Caco-2 (cell line): ENCODE measurements around the gene PRR9. TPM values are rescaled to one million over a fixed set of nuclear protein-coding genes. Genes with fewer than 3 reads are reported as not detected.

Experiments used
- BruUV-seq: library from RNA; stranded (reverse); fragments of 400-500 nt; replicated peaks from 2 replicates; lab custom pipeline; 2021; lab: Mats Ljungman, UMichigan
- CTCF ChIA-PET: fragments of 300-600 bp; sonication (Branson Sonifier 250); formaldehyde crosslinking; loops from one replicate; lab custom pipeline; 2022; ENCODE audit warnings: antibody characterized with exemption; lab: Charles Lee
- POLR2A ChIA-PET: fragments of 300-600 bp; sonication (Branson Sonifier 250); formaldehyde crosslinking; loops from one replicate; lab custom pipeline; 2022; ENCODE audit warnings: antibody characterized with exemption; lab: Charles Lee
- DNase-seq, 2 experiments: peaks; one replicate each; pipeline versions ENCODE4 v3.0.0 to v3.0.0-alpha.2; 2020 to 2022
- H3K27me3 ChIP-seq: replicated peaks from 2 replicates; pipeline ENCODE4 v1.6.0; 2011; ENCODE audit warnings: low read length; ENCODE audit not compliant: control insufficient read depth, insufficient read depth
- H3K36me3 ChIP-seq: 2 replicates; pipeline ENCODE4 v1.5.1; 2011; ENCODE audit warnings: low read length; ENCODE audit not compliant: control insufficient read depth, insufficient read depth
- H3K4me1 ChIP-seq: fragments of 250-450 bp; sonication (Bioruptor Pico); 2 replicates; pipeline ENCODE4 v1.5.1; 2020; ENCODE audit warnings: mild to moderate bottlenecking
- H3K4me3 ChIP-seq: 2 replicates; pipeline ENCODE4 v1.5.1; 2011; ENCODE audit warnings: low read depth, mild to moderate bottlenecking, control low read depth, low read length
- H3K9me3 ChIP-seq: fragments of 250-450 bp; sonication (Bioruptor Pico); 2 replicates; pipeline ENCODE4 v1.5.1; 2020; ENCODE audit warnings: mild to moderate bottlenecking, moderate library complexity
- H3K27ac Mint-ChIP-seq: one replicate; pipeline ENCODE4 v1.8.0; 2022; ENCODE audit warnings: mixed read lengths; ENCODE audit not compliant: unreplicated experiment
- H3K27me3 Mint-ChIP-seq: one replicate; pipeline ENCODE4 v1.8.0; 2022; ENCODE audit warnings: mixed read lengths; ENCODE audit not compliant: insufficient read depth, unreplicated experiment
- H3K36me3 Mint-ChIP-seq: one replicate; pipeline ENCODE4 v1.8.0; 2022; ENCODE audit warnings: mild to moderate bottlenecking, mixed read lengths; ENCODE audit not compliant: insufficient read depth, unreplicated experiment
- H3K4me1 Mint-ChIP-seq: one replicate; pipeline ENCODE4 v1.8.0; 2022; ENCODE audit warnings: low read depth, mixed read lengths; ENCODE audit not compliant: unreplicated experiment
- H3K4me3 Mint-ChIP-seq: one replicate; pipeline ENCODE4 v1.8.0; 2022; ENCODE audit warnings: mild to moderate bottlenecking, moderate library complexity, mixed read lengths; ENCODE audit not compliant: unreplicated experiment
- H3K9me3 Mint-ChIP-seq: one replicate; pipeline ENCODE4 v1.8.0; 2022; ENCODE audit warnings: mixed read lengths; ENCODE audit not compliant: unreplicated experiment
- intact Hi-C: fragments of 100-400 bp; cut with micrococcal nuclease; formaldehyde crosslinking; loops from one replicate; pipeline ENCODE4 v1.10.0; 2022; ENCODE audit not compliant: unreplicated experiment
- total RNA-seq: library from RNA; stranded (reverse); gene quantifications from 2 replicates; pipeline ENCODE4 v1.2.3, GENCODE V29; 2022
- TF ChIP-seq, protein P1 (sequence below), 2 experiments: fragments of 200-600 bp in 1 of 2; IDR thresholded peaks; 1 replicate in 1 of 2; 2 replicates in 1 of 2; pipeline versions ENCODE4 v1.5.1 to v1.8.0; 2011 to 2022; ENCODE audit warnings: antibody characterized with exemption in 1 of 2, control low read depth in 1 of 2, inconsistent platforms in 1 of 2, low read depth in 1 of 2, low read length in 1 of 2, mild to moderate bottlenecking in 1 of 2, moderate library complexity in 1 of 2; ENCODE audit not compliant: insufficient read depth in 1 of 2, severe bottlenecking in 1 of 2, unreplicated experiment in 1 of 2

PRR9 gene
- total RNA-seq, 1 experiment from 2014 or later: not detected

DNA sequence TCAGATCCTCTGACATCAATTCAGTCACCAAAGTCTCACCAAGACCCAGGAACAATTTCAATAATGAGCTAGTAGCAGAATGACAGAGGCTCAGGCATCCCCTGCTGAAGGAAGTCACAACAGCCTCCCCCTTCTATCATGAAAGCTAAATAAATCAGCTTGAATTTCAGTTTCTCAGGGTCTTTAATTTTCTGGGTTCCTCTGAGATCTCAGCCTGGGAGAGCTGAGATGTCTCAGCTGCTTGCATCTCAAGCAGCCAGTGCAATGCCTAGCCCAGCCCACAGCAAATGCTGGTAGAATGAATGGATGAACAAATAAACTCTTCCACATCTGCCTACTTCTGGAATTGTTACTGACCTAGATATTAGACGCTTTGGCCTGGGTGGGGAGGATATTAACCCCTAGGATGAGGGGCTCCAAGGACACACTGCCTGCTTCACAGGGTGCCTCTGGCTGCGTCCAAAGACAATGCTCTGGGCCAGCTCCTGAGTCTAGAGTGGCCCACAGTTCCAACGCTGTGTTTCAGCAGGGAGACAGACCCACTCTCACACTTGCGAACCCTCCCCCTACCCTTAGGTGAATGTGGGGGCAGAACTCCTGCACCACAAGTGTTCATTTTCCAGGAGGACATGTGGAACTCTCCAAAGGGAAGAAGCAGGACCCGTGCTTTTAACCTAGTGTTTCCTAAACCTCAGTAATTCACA lies 30.9 kb downstream of the PRR9 start:
- H3K27me3 Mint-ChIP-seq: peaks cover 6% of the 10 kb centered on the region
- DNase-seq: no peak
- Histone ChIP-seq H3K4me1 (no peaks in the 10 kb centered on the region), H3K36me3 (no peaks in the 10 kb centered on the region), H3K4me3 (no peak overlapping the region), H3K27me3 (no peaks in the 10 kb centered on the region), H3K9me3 (no peaks in the 10 kb centered on the region)
- no peaks in the 10 kb centered on the region for H3K4me1 Mint-ChIP-seq
- intact Hi-C loops: no loop called here
- POLR2A ChIA-PET: no interaction called here
- TF ChIP-seq, protein P1, sequence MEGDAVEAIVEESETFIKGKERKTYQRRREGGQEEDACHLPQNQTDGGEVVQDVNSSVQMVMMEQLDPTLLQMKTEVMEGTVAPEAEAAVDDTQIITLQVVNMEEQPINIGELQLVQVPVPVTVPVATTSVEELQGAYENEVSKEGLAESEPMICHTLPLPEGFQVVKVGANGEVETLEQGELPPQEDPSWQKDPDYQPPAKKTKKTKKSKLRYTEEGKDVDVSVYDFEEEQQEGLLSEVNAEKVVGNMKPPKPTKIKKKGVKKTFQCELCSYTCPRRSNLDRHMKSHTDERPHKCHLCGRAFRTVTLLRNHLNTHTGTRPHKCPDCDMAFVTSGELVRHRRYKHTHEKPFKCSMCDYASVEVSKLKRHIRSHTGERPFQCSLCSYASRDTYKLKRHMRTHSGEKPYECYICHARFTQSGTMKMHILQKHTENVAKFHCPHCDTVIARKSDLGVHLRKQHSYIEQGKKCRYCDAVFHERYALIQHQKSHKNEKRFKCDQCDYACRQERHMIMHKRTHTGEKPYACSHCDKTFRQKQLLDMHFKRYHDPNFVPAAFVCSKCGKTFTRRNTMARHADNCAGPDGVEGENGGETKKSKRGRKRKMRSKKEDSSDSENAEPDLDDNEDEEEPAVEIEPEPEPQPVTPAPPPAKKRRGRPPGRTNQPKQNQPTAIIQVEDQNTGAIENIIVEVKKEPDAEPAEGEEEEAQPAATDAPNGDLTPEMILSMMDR (IDR thresholded peaks at IDR 0.05; ENCODE audit: insufficient read depth in 1 of 2, low read depth in 1 of 2, low read length in 1 of 2, severe bottlenecking in 1 of 2, unreplicated experiment in 1 of 2): no peak
- H3K9me3 Mint-ChIP-seq: peaks cover 15% of the 10 kb centered on the region
- no peak overlapping the region for H3K4me3 Mint-ChIP-seq
- BruUV-seq: no TSS peak
- no peak overlapping the region for H3K27ac Mint-ChIP-seq
- CTCF ChIA-PET: no interaction called here
- H3K36me3 Mint-ChIP-seq: no peaks in the 10 kb centered on the region

DNA sequence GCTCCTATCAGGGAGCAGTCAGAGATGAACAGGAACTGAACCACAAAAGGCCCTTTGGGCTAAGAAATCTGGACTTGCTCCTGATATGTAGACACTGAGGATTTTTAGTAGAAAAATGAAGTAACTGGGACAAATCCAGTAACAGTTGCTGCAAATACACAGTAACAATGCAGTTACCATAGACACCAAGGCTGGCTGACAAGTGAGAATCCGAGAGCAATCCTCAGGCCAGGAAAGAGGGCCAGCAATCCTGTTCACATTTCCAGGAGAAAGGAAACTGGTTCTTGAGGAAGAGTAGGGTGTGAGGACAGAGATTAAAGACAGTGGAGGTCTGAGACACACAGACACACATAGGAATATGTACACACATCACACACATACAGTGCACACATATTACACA lies 32.8 kb downstream of the PRR9 start:
- intact Hi-C loops: no loop called here
- Histone ChIP-seq H3K4me1 (no peaks in the 10 kb centered on the region), H3K27me3 (no peaks in the 10 kb centered on the region), H3K4me3 (no peak overlapping the region), H3K9me3 (no peaks in the 10 kb centered on the region), H3K36me3 (no peaks in the 10 kb centered on the region)
- H3K27me3 Mint-ChIP-seq: peaks cover 3% of the 10 kb centered on the region
- H3K27ac Mint-ChIP-seq: no peak overlapping the region
- H3K9me3 Mint-ChIP-seq: peaks cover 2% of the 10 kb centered on the region
- H3K4me3 Mint-ChIP-seq: no peak overlapping the region
- TF ChIP-seq, protein P1 (IDR thresholded peaks at IDR 0.05; ENCODE audit: insufficient read depth in 1 of 2, low read depth in 1 of 2, low read length in 1 of 2, severe bottlenecking in 1 of 2, unreplicated experiment in 1 of 2): no peak
- POLR2A ChIA-PET: no interaction called here
- DNase-seq: no peak
- BruUV-seq: no TSS peak
- CTCF ChIA-PET: no interaction called here
- no peaks in the 10 kb centered on the region for H3K36me3 Mint-ChIP-seq
- no peaks in the 10 kb centered on the region for H3K4me1 Mint-ChIP-seq

DNA sequence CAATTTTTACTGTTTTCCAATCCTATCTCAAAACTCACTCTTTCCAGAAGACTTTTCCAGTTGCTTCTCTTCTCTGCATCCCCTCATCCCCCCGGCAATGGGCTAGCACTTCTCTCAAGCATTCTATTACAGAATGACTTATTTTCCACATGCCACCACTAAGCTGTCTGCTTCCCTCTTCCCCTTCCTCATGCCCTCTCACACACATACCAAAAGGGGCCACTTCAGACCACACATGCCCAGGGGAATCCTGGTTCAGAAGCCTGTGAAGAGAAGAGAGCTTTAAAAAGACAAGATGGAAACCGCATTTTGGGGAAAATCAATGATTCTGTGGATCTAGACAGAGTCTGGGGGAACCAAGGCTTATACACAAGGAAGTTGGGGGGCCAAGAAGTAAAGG lies 33.7 kb downstream of the PRR9 start:
- TF ChIP-seq, protein P1 (IDR thresholded peaks at IDR 0.05; ENCODE audit: insufficient read depth in 1 of 2, low read depth in 1 of 2, low read length in 1 of 2, severe bottlenecking in 1 of 2, unreplicated experiment in 1 of 2): no peak

More for the DNA sequence above, 33.7 kb downstream of the PRR9 start:
- POLR2A ChIA-PET: no interaction called here
- Histone ChIP-seq H3K27me3 (no peaks in the 10 kb centered on the region), H3K9me3 (no peaks in the 10 kb centered on the region), H3K4me3 (no peak overlapping the region), H3K4me1 (no peaks in the 10 kb centered on the region), H3K36me3 (no peaks in the 10 kb centered on the region)
- CTCF ChIA-PET: no interaction called here
- Mint-ChIP-seq H3K27me3 (peaks cover 3% of the 10 kb centered on the region), H3K27ac (no peak overlapping the region), H3K4me3 (no peak overlapping the region), H3K9me3 (no peaks in the 10 kb centered on the region), H3K4me1 (no peaks in the 10 kb centered on the region), H3K36me3 (no peaks in the 10 kb centered on the region)
- no peak for DNase-seq
- intact Hi-C loops: no loop called here
- no TSS peak for BruUV-seq
